ENCODE data around the gene C17orf58. TPM values are rescaled to one million over a fixed set of nuclear protein-coding genes. Genes with fewer than 3 reads are reported as not detected.
A peak's percentile ranks its signal among the peaks of the same experiment; 100 is the strongest.
"Not testable (repeated sequence)": the region's sequence is repeated elsewhere in the genome, so short reads cannot be mapped to it uniquely, and the experiment has no call there.

C17orf58 gene
- total RNA-seq, 4 donors from 2014 or later, result 4.3 to 22.9 (median 9.6) TPM

DNA sequence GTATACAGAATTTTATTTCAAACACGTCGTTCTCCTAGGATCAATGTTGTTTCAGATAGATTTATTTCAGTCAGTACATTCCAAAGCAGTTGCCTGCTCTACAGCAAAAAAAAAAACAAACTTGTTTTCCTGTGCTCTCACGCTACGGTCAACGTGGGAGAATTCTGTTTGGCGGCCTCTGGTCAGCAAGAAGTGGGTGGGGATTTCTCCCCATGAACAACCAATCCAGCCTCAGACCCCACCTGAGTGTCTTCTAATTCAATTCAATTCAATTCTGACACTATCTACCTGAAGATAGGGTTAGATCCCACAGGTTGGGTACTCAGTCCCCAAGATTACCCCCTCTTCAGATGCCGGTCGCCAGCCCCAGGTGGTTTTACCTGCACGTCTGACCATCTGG, 22.1 kb downstream of the C17orf58 start:
- ATAC-seq (ENCODE audit: low FRiP score) (no peak), DNase-seq (ENCODE audit: low spot score) (no peak)
- TF ChIP-seq CTCF (IDR thresholded peaks at IDR 0.05), result no peak

DNA sequence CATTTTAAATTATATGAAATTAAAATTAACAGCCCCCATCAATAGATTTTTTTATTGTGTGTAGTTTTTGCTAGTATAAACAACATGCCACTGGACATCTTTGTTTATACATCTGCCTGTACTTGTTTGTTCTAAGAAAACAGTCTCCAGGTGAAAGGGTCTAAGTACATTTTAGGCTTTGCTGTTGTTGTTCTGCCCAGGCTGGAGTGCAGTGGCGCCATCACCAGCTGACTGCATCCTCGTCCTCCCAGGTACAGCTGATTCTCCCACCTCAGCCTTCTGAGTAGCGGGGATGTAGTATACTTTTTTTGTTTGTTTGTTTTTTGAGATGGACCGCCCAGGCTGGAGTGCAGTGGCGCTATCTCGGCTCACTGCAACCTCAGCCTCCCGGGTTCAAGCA, 25.5 kb downstream of the C17orf58 start:
- ATAC-seq (ENCODE audit: low FRiP score), result no peak
- TF ChIP-seq CTCF (IDR thresholded peaks at IDR 0.05), result no peak
- no peak for DNase-seq (ENCODE audit: low spot score)

GRCh38 chr17:67963145-67963572, 33.1 kb downstream of the C17orf58 start:
- peak; percentile 89 for ATAC-seq (ENCODE audit: low FRiP score)
- not testable (repeated sequence) for DNase-seq (ENCODE audit: low spot score)
- peak in 1 of 3 donors; percentile 26 for TF ChIP-seq CTCF (IDR thresholded peaks at IDR 0.05)

- DNase-seq (ENCODE audit: low spot score); ATAC-seq (ENCODE audit: low FRiP score): not testable (repeated sequence)
Observed at GRCh38 chr17:67962156-67962555, 34.1 kb downstream of the C17orf58 start.

DNA sequence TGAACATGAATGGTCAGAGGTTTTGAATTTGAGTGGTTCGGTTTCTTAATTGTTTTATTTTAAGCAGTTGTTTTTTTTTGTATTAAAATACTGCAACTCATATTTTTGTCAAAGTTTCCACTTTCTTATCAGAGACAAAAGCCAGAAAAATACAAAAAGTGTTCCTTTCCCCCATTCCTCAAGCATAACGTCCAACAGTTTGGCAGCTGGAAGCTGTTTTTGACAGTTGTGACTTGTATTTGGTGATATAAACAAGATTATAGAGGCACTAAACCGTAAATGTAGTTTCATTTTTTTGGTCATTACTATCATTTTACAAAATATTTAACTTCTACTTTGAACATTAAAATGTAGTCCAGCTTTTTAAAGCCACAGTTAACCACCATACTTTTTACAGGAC, 36.0 kb downstream of the C17orf58 start:
- DNase-seq (ENCODE audit: low spot score); ATAC-seq (ENCODE audit: low FRiP score): not testable (repeated sequence)

- ATAC-seq (ENCODE audit: low FRiP score), result no peak
- no peak for DNase-seq (ENCODE audit: low spot score)
- no peak for TF ChIP-seq CTCF (IDR thresholded peaks at IDR 0.05)
Observed at GRCh38 chr17:67959510-67959909, 36.8 kb downstream of the C17orf58 start.

DNA sequence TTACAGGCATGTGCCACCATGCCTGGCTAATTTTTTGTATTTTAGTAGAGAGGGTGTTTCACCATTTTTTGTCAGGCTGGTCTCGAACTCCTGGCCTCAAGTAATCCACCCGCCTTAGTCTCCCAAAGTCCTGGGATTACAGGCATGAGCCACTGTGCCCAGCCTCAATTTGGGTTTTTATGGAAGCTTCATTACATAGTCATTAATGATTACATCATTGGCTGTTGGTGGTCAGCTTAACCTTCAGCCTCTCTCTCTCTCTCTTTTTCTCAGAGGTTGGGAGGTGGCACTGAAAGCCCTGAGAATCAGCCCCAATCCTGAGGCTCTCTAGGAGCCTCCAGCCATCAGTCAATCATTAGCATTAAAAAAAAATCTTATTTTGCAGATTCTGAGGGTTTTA, 45.3 kb downstream of the C17orf58 start:
- DNase-seq (ENCODE audit: low spot score) (no peak), ATAC-seq (ENCODE audit: low FRiP score) (no peak)
- no peak for TF ChIP-seq CTCF (IDR thresholded peaks at IDR 0.05)

GRCh38 chr17:67947325-67947813, 48.9 kb downstream of the C17orf58 start:
- DNase-seq (ENCODE audit: low spot score), result no peak
- no peak for ATAC-seq (ENCODE audit: low FRiP score)
- no peak for TF ChIP-seq CTCF (IDR thresholded peaks at IDR 0.05)
